NK-92 treated with Interleukin-12 subunit alpha and Interleukin-12 subunit beta, amount 100 ng/mL, for 24 hours (cell line): ENCODE data around the gene INAFM1.

ENCODE experiments used
- DNase-seq: peaks from one replicate; lab custom pipeline; 2025; lab: John Stamatoyannopoulos, UW

Gene INAFM1

GRCh38 chr19:47310323-47310722, 35.6 kb downstream of the INAFM1 start:
- no peak for DNase-seq

- no peak for DNase-seq
These were observed 36.1 kb downstream of the INAFM1 start for GRCh38 chr19:47310819-47311218.

- no peak for DNase-seq
These were observed 37.8 kb downstream of the INAFM1 start for GRCh38 chr19:47312366-47313006.

- no peak for DNase-seq
These were observed 39.1 kb downstream of the INAFM1 start for GRCh38 chr19:47313754-47314295.

GRCh38 chr19:47315125-47315821, 40.6 kb downstream of the INAFM1 start:
- DNase-seq, result peak; percentile 67

- no peak for DNase-seq
These were observed 41.8 kb downstream of the INAFM1 start for GRCh38 chr19:47316513-47316912.

GRCh38 chr19:47319923-47320871, 45.5 kb downstream of the INAFM1 start:
- no peak for DNase-seq

- no peak for DNase-seq
These were observed 46.9 kb downstream of the INAFM1 start for GRCh38 chr19:47321630-47322029.

GRCh38 chr19:47322058-47322457, 47.4 kb downstream of the INAFM1 start:
- no peak for DNase-seq

GRCh38 chr19:47323409-47323808, 48.7 kb downstream of the INAFM1 start:
- no peak for DNase-seq

GRCh38 chr19:47323872-47324271, 49.2 kb downstream of the INAFM1 start:
- DNase-seq, result no peak

- no peak for DNase-seq
These were observed 49.8 kb downstream of the INAFM1 start for GRCh38 chr19:47324502-47324901.
